LoVo (cell line): Measurements from ENCODE around the gene TBC1D22A.
A peak's percentile ranks its signal among the peaks of the same experiment; 100 is the strongest.
"Not testable (repeated sequence)": the region's sequence is repeated elsewhere in the genome, so short reads cannot be mapped to it uniquely, and the experiment has no call there.

Experiments used
- DNase-seq: peaks from one replicate; pipeline ENCODE4 v3.0.0-alpha.2; 2016; ENCODE audit warnings: low spot score

Gene TBC1D22A

GRCh38 chr22:46813816-46814597 is 51.6 kb downstream of the TBC1D22A start:
- no peak for DNase-seq

GRCh38 chr22:46815132-46815531 is 52.7 kb downstream of the TBC1D22A start:
- DNase-seq, result no peak

- no peak for DNase-seq
Observed at GRCh38 chr22:46815559-46815895, 53.1 kb downstream of the TBC1D22A start.

GRCh38 chr22:46815896-46816731 is 53.7 kb downstream of the TBC1D22A start:
- no peak for DNase-seq

- DNase-seq, result not testable (repeated sequence)
Observed at GRCh38 chr22:46817390-46817789, 54.9 kb downstream of the TBC1D22A start.

GRCh38 chr22:46823248-46823647 is 60.8 kb downstream of the TBC1D22A start:
- DNase-seq, result no peak

- DNase-seq, result no peak
Observed at GRCh38 chr22:46823654-46824053, 61.2 kb downstream of the TBC1D22A start.

- no peak for DNase-seq
Observed at GRCh38 chr22:46824344-46824909, 62.0 kb downstream of the TBC1D22A start.

- no peak for DNase-seq
Observed at GRCh38 chr22:46824980-46825544, 62.6 kb downstream of the TBC1D22A start.

- no peak for DNase-seq
Observed at GRCh38 chr22:46826438-46827135, 64.1 kb downstream of the TBC1D22A start.

GRCh38 chr22:46827136-46827780 is 64.8 kb downstream of the TBC1D22A start:
- DNase-seq, result no peak

GRCh38 chr22:46827781-46828180 is 65.3 kb downstream of the TBC1D22A start:
- no peak for DNase-seq

- DNase-seq, result no peak
Observed at GRCh38 chr22:46828323-46828900, 66.0 kb downstream of the TBC1D22A start.

GRCh38 chr22:46829117-46829891 is 66.9 kb downstream of the TBC1D22A start:
- DNase-seq, result peak; percentile 58

GRCh38 chr22:46829941-46830715 is 67.7 kb downstream of the TBC1D22A start:
- peak; percentile 59 for DNase-seq

- no peak for DNase-seq
Observed at GRCh38 chr22:46830841-46831240, 68.4 kb downstream of the TBC1D22A start.

GRCh38 chr22:46833228-46833627 is 70.8 kb downstream of the TBC1D22A start:
- DNase-seq, result no peak

GRCh38 chr22:46834021-46834737 is 71.7 kb downstream of the TBC1D22A start:
- no peak for DNase-seq

GRCh38 chr22:46835288-46835687 is 72.8 kb downstream of the TBC1D22A start:
- DNase-seq, result no peak
